Suprapubic skin (tissue), 4 donors: Measurements from ENCODE around the gene KCNN4.

Experiments used
- POLR2A ChIP-seq, 2 donors: fragments of 450-650 bp; IDR thresholded peaks; one replicate each; pipeline ENCODE4 v1.6.1; 2017; ENCODE audit warnings: antibody characterized with exemption in 2 of 2, mild to moderate bottlenecking in 2 of 2, moderate library complexity in 2 of 2
- POLR2AphosphoS5 ChIP-seq, 3 donors: sonication (generic); formaldehyde crosslinking; IDR thresholded peaks; one replicate each; pipeline ENCODE4 v1.6.1; 2017; ENCODE audit warnings: antibody characterized with exemption in 3 of 3
- TF ChIP-seq, protein P1 (sequence below), 2 donors: fragments of 200-600 bp in 1 of 2; fragments of 450-650 bp in 1 of 2; sonication (generic) in 1 of 2; IDR thresholded peaks; one replicate each; pipeline ENCODE4 v1.5.1; 2016 to 2019; ENCODE audit warnings: antibody characterized with exemption in 2 of 2, mild to moderate bottlenecking in 1 of 2, moderate library complexity in 1 of 2

DNA sequence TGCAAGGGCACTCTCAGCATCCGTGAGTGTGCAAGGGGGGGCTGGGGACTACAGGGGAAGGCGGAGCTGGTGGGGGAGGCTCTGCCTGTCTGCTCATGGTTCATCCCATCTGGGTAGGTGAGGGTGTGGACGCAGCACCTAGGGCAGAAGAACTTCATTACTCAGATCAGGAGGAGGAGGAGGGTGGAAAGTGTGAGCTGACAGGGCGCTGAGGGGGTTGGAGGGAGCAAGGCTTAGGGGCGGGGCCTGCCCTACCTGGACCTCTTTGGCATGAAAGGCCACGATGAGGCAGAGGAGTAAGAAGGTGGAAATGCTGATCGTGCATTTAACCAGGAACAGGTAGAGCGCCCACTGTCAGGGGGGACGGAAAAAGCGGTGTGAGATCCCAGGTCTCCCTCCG lies 4.5 kb downstream of the KCNN4 start:
- TF ChIP-seq POLR2A (IDR thresholded peaks at IDR 0.05) (no peak), POLR2AphosphoS5 (IDR thresholded peaks at IDR 0.05) (no peak)
- TF ChIP-seq, protein P1, sequence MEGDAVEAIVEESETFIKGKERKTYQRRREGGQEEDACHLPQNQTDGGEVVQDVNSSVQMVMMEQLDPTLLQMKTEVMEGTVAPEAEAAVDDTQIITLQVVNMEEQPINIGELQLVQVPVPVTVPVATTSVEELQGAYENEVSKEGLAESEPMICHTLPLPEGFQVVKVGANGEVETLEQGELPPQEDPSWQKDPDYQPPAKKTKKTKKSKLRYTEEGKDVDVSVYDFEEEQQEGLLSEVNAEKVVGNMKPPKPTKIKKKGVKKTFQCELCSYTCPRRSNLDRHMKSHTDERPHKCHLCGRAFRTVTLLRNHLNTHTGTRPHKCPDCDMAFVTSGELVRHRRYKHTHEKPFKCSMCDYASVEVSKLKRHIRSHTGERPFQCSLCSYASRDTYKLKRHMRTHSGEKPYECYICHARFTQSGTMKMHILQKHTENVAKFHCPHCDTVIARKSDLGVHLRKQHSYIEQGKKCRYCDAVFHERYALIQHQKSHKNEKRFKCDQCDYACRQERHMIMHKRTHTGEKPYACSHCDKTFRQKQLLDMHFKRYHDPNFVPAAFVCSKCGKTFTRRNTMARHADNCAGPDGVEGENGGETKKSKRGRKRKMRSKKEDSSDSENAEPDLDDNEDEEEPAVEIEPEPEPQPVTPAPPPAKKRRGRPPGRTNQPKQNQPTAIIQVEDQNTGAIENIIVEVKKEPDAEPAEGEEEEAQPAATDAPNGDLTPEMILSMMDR (IDR thresholded peaks at IDR 0.05): no peak
